Stimulated activated CD4-positive, alpha-beta T cell treated with anti-CD3 and anti-CD28 coated beads, Interleukin-4, amount 100 ng/mL, for 1 hour (primary cell): ENCODE results near the gene CROCC2.

Source experiments
- DNase-seq: peaks from one replicate; pipeline ENCODE4 v3.0.0-alpha.2; 2020

The CROCC2 gene

GRCh38 chr2:241003830-241004564, 97.9 kb downstream of the CROCC2 start:
- DNase-seq = no peak

GRCh38 chr2:241005569-241005968, 99.4 kb downstream of the CROCC2 start:
- DNase-seq = no peak

DNA sequence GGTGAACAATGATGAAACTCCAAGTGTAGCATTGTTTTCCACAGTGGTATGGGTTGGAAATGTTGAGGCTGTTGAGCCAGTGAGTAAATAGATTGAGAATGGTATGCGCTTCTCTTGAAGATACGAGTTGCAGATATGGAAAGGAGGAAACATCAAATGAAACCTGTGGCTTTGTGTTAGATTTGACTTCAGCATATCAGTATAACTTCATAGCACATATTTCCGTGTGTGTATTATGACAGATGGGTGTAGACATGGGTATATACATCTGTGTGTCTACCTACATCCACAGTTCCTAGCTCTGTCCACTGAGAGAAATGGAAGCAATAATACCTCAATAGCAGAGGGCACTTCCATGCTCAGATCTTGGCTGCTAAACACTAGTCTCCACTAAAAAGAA, 100.3 kb downstream of the CROCC2 start:
- no peak for DNase-seq

GRCh38 chr2:241007111-241007510, 101.0 kb downstream of the CROCC2 start:
- no peak for DNase-seq

GRCh38 chr2:241007880-241008710, 102.0 kb downstream of the CROCC2 start:
- no peak for DNase-seq

GRCh38 chr2:241008711-241009121, 102.6 kb downstream of the CROCC2 start:
- no peak for DNase-seq

DNA sequence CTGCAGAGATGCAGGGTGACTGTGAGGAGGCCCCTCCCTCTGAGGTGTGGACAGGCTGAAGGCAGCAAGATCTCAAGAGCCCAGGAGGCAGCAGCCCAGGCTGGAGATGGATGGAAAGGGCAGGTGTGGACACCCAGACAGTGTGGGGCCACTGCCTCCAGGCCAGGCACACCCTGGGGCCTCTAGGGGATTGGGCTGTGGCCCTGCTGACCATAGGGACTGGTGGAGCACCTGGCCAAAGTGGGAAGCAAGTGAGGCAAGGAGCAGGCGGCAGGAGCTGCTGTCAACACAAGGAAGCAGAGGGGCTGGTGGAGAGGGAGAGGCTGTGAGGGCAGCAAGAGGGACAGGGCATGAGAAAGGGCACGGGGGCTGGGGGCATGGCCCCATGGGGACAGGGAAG, 103.1 kb downstream of the CROCC2 start:
- no peak for DNase-seq

DNA sequence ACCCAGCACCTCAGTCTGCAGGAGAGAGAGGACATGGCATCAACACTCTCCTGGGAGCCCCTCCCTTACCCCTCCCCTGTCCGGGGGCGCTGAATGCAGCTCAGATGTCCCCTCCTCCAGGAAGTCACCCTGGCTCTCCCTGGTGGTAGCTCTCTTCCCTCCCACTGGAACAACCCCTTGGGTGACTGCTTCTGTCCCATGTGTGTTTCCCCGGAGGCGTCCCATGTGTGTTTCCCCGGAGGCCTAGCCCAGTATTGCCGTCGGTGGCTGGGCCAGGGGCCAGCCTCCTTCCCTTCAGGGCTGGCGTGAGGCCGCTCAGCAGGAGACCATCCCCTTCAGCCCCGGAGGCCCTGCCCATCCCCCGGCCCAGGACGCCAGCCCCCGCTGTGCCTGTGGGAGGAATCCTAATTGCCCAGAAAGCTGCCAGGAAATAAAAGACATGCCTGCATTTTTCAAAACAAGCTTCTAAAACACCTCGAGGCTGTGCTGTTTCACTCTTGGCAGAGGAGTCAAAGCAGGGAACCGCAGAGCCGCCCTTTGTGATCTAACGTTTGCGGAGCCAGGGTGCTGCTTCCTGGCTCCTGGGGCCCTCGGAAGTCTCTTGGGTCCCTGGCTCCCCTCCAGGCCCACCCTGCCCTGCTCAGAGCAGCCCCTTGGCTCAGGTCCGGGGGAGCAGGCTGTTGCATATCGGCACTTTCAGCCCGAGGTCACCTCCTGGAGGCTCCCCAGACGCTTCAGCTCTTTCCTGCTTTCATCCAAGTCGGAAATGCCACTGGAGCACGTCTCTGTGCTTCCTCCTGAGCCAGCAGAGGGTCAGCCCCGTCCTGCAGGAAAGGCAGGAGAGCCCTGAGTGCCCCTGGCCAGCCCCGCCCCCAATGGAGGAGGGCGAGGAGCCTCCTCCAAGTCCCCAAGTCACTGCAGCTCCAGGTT, 103.7 kb downstream of the CROCC2 start:
- peak; percentile 26 for DNase-seq

DNA sequence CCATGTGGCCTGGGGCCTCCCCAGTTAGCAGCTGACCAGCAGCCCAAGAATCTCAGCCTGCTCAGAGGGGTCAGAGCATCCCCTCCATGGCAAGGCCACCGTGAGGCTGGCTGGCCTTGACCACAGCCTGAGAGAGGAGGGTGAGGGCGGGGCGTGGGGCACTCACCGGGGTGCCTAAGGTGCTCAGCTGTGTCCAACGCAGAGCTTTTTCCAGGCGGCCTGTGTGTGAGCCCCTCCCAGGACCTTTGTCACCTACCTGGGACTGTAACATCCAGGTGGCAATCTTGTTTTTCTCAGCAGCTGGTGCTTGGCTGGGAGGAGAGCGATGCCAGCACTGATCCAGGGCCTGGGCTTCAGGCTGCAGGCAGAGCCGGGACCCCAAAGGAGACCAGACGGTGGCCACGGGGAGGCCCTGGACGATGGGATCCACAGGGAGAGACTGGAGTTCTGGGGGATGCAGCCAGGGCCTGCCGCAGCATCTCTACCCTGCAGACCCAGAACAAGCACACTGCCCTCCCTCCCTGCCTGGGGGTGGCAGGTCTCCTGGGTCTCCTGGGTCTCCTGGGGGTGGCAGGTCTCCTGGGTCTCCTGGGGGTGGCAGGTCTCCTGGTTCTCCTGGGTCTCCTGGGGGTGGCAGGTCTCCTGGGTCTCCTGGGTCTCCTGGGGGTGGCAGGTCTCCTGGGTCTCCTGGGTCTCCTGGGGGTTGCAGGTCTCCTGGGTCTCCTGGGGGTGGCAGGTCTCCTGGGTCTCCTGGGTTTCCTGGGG, 104.6 kb downstream of the CROCC2 start:
- DNase-seq = no peak

- no peak for DNase-seq
These were observed 105.1 kb downstream of the CROCC2 start for GRCh38 chr2:241011296-241011600.

- DNase-seq = no peak
These were observed 105.8 kb downstream of the CROCC2 start for GRCh38 chr2:241011751-241012510.

DNA sequence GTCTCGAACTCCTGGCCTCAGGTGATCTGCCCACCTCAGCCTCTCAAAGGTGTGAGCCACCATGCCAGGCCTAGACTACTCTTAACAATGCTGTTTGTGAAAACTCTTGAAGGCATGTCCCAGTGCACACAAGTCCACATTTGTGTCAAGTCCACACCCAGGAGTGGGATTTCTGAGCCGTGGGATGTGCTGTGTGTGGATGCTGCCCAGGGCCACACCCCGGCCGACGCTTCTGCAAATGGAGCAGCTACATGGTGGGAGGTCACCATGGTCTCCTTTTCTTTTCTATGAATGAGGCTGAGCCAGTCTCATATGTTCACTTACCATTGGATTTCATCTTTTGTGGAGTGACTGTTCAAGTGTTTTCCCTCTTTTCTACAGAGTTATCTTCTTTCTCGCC, 108.1 kb downstream of the CROCC2 start:
- DNase-seq = no peak

DNA sequence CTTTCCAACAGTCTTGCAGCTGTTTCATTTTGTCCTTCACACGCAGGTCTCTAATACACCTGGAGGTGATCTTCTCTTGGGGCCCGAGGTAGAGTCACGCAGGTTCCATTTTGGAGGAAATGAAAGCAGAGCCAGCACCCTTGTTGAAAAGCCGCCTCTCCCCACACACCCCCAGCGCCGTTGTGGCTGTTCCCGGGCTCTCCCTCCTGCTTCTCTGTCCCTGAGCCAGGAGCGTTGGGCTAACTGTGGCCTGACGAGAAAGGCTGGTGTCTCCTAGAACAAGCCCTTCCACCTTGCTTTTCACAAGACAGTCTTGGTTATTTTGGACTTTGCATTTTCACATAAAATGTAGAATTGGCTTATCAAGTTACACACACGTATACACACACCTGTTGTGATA, 108.6 kb downstream of the CROCC2 start:
- no peak for DNase-seq

DNA sequence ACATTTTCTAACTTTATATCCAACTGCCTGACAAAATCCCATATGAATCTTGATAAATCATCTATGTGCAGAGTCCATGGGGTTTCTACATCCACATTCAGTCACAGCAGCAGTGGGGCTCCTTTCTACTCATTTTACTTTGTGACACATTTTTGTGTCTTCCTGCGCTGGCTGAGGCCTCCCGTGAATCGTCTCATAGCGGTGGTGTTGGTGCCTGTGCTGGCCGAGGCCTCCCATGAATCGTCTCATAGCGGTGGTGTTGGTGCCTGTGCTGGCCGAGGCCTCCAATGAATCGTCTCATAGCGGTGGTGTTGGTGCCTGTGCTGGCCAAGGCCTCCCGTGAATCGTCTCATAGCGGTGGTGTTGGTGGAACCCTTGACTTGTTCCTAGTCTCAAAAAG, 109.3 kb downstream of the CROCC2 start:
- no peak for DNase-seq

GRCh38 chr2:241017228-241017940, 111.2 kb downstream of the CROCC2 start:
- DNase-seq = no peak

- DNase-seq = no peak
These were observed 112.1 kb downstream of the CROCC2 start for GRCh38 chr2:241018051-241018891.

GRCh38 chr2:241019441-241020139, 113.5 kb downstream of the CROCC2 start:
- no peak for DNase-seq

DNA sequence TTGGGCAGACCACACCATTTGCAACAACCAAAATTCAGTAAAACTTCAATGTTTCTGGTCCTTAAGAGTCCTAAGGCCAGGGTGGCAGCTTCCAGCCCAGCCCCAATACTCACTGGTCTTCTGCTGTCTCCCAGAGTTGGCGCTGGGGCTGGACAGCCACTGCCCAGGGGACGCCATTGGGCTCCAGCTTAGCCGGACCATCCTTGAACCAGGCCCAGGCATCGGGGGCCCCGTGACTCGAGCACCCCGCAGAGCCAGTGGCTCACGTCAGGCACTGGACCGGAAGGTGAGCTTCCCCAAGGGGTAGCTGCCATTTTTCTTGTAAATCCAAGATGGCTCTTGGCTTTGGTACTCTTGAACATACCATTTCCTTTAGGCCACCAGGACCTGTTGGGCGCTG, 114.1 kb downstream of the CROCC2 start:
- DNase-seq = no peak

DNA sequence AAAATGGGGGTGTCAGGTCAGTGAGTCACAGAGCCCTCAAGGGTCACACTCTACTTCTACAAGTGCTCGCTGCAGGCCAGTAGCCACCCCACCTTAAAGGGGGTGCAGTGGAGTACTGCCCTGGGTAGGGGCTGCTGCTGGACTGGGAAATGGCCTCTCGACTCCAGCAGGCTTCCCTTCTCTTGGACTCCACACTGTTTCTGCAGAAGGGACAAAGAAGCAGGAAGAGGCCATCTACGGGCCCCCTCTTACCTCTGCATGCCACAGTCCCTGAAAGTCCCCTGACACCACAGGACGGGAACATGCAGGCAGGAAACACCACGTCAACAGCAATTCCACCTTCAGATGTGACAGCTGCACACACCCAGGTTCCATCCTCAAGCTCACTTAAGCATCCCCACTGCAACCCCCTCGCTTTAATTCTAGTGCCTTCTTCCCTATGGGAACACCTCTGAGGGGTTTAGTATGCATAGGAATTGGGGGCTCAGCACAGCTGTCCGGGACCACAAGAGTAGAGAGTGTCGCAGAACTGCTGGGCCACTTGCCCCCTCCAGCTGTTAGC, 114.6 kb downstream of the CROCC2 start:
- no peak for DNase-seq
